Liver (tissue), 3 donors: Measurements from ENCODE around the gene RASD2.

Experiments
- EGR1 ChIP-seq, 2 donors: IDR thresholded peaks; 2 replicates each; pipeline ENCODE4 v1.6.1; 2016 to 2018; ENCODE audit warnings: antibody characterized with exemption in 2 of 2, low read depth in 2 of 2
- GABPA ChIP-seq, 2 donors: IDR thresholded peaks in 1 of 2; conservative IDR thresholded peaks in 1 of 2; 2 replicates each; pipeline ENCODE4 v1.6.1; 2016; ENCODE audit warnings: antibody characterized with exemption in 2 of 2, mild to moderate bottlenecking in 1 of 2, moderate library complexity in 1 of 2
- TAF1 ChIP-seq: conservative IDR thresholded peaks from 2 replicates; pipeline ENCODE4 v1.6.1; 2016; ENCODE audit warnings: antibody characterized with exemption, mild to moderate bottlenecking
- YY1 ChIP-seq: IDR thresholded peaks from 2 replicates; pipeline ENCODE4 v1.6.1; 2016; ENCODE audit warnings: antibody characterized with exemption, mild to moderate bottlenecking
- TF ChIP-seq, protein P1 (sequence below): fragments of 150-350 bp; IDR thresholded peaks from 2 replicates; pipeline ENCODE4 v1.5.1; 2017; ENCODE audit warnings: improper control_type of control experiment, low read depth, low read length; ENCODE audit not compliant: missing input control
- donor health status: healthy.
- donor health status: healthy.

GRCh38 chr22:35600476-35600875, 59.8 kb downstream of the RASD2 start:
- no peak for TF ChIP-seq YY1
- TF ChIP-seq, protein P1, sequence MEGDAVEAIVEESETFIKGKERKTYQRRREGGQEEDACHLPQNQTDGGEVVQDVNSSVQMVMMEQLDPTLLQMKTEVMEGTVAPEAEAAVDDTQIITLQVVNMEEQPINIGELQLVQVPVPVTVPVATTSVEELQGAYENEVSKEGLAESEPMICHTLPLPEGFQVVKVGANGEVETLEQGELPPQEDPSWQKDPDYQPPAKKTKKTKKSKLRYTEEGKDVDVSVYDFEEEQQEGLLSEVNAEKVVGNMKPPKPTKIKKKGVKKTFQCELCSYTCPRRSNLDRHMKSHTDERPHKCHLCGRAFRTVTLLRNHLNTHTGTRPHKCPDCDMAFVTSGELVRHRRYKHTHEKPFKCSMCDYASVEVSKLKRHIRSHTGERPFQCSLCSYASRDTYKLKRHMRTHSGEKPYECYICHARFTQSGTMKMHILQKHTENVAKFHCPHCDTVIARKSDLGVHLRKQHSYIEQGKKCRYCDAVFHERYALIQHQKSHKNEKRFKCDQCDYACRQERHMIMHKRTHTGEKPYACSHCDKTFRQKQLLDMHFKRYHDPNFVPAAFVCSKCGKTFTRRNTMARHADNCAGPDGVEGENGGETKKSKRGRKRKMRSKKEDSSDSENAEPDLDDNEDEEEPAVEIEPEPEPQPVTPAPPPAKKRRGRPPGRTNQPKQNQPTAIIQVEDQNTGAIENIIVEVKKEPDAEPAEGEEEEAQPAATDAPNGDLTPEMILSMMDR: no peak
- no peak for TF ChIP-seq EGR1 (IDR thresholded peaks at IDR 0.05; ENCODE audit: low read depth in 2 of 2)
- TF ChIP-seq GABPA (IDR thresholded peaks at IDR 0.05 in 1 of 2, conservative IDR thresholded peaks at IDR 0.05 in 1 of 2): no peak
- no peak for TF ChIP-seq TAF1
